Breast epithelium (tissue), 3 donors: ENCODE data around the gene GRIK3.

Experiments used
- CTCF ChIP-seq, 3 donors: fragments of 450-650 bp; IDR thresholded peaks; one replicate each; pipeline ENCODE4 v1.5.1; 2016 to 2017; ENCODE audit warnings: antibody characterized with exemption in 3 of 3, mild to moderate bottlenecking in 3 of 3, moderate library complexity in 3 of 3
- POLR2A ChIP-seq: fragments of 450-650 bp; IDR thresholded peaks from one replicate; pipeline ENCODE4 v1.6.1; 2016; ENCODE audit warnings: antibody characterized with exemption, mild to moderate bottlenecking, moderate library complexity

DNA sequence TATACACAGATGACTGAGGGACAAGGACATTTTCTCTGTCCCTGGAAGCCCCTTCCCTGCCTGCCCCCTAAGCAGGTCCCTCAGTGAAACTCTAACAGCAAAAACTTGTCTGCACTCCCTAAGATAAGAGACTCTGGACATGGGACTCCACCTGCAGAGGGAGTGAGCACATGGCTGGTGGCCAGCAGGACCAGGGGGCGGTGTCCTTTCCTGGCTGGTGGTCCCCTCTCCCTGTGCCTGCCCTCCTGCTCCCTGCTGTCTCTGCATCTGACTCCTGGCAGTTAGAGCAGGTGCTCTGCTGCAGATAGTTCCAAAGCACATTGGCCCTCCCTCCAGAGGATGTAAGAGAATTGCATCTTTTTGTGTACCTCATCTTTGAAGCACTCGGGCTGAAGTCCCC lies 215.5 kb downstream of the GRIK3 start:
- TF ChIP-seq CTCF (IDR thresholded peaks at IDR 0.05) (no peak), POLR2A (no peak)
